Measurements from ENCODE around the gene MED9. TPM values are rescaled to one million over a fixed set of nuclear protein-coding genes. Genes with fewer than 3 reads are reported as not detected.

MED9 gene
- total RNA-seq, 2 experiments from 2014 or later = 17.8 to 20.6 TPM

DNA sequence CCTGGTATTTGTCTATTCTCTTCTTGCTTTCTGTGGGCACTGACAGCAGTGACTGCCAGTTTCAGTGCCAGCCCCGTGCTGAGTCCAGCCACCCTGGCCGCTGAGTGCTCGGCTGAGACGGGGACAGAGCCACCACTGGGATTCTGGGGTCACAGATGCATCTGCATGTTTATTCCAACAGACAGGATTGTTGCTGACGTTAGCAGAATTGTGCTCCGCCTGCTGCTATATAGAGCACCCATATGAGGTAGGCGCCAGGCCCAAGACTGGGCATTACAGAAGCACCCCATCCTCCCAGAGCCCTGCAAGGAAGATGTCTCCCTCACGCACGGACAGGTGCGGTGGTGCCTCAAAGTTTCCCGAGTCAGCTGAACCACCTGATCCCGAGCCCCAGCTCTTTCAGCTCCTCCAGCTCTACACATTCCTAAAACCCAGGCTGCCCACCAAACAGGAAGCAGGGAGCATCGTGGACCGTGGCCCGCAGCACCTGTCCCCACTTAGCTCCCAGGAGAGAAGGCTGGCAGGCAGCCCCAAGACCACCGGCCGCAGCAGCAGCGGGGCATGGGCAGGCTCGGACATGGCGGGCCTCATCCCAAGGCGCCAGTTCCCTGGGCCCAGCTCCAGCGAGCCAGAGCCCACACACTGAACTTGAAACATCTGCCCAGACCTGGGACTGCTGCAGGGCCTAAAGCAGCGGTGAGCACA lies 64.3 kb downstream of the MED9 start:
- Mint-ChIP-seq H3K27me3 (no peaks in the 10 kb centered on the region), H3K27ac (no peak overlapping the region), H3K4me1 (no peaks in the 10 kb centered on the region), H3K36me3 (no peaks in the 10 kb centered on the region), H3K4me3 (no peak overlapping the region), H3K9me3 (no peaks in the 10 kb centered on the region)
- ATAC-seq (ENCODE audit: low read depth) = no peak
- POLR2A ChIA-PET = no interaction called here
- DNase-seq = no peak

DNA sequence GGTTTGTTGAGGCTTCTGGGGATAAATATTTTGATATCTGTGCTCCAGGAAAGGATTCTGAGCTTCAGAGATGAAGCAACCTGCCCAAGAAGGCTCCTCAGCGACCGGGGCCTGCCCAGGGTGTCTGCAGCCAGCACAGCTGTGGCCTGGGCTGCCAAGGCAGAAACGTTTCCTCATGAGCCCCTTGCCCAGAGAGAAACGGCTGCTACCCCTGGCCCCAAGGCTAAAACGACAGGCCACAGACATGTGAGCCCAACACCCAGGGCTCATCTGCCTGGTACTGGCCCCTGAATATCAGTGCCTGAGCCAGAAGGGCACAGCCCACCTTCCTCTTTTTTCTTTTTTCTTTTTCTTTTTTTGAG lies 64.8 kb downstream of the MED9 start:
- no peaks in the 10 kb centered on the region for H3K27me3 Mint-ChIP-seq
- H3K4me3 Mint-ChIP-seq = no peak overlapping the region
- H3K9me3 Mint-ChIP-seq = no peaks in the 10 kb centered on the region
- DNase-seq (no peak), ATAC-seq (ENCODE audit: low read depth) (no peak)
- POLR2A ChIA-PET = no interaction called here
- no peaks in the 10 kb centered on the region for H3K36me3 Mint-ChIP-seq
- no peak overlapping the region for H3K27ac Mint-ChIP-seq
- no peaks in the 10 kb centered on the region for H3K4me1 Mint-ChIP-seq

Other genes with a start within 250 kb of the MED9 start
- 10 to 100 TPM; 49.2 to 53.0 TPM for gene FLCN, start 239.8 kb upstream of the MED9 start, total RNA-seq
- 10 to 100 TPM; 79.5 to 85.4 TPM for gene COPS3, start 195.8 kb upstream of the MED9 start, total RNA-seq
- 10 to 100 TPM in 1 of 2 experiments, 1 to 10 TPM in 1; 7.4 to 10.2 TPM for gene NT5M, start 173.6 kb upstream of the MED9 start, total RNA-seq
- 1 to 10 TPM; 1.3 to 2.3 TPM for gene RASD1, start 19.4 kb downstream of the MED9 start, total RNA-seq
- 10 to 100 TPM; 13.1 to 13.9 TPM for gene PEMT, start 114.7 kb downstream of the MED9 start, total RNA-seq
- gene RAI1, start 204.5 kb downstream of the MED9 start, total RNA-seq = 10 to 100 TPM; 25.0 to 25.5 TPM

Data from activated naive CD8-positive, alpha-beta T cell treated with anti-CD3 and anti-CD28 coated beads, Interleukin-2, amount 10 ng/mL, durations not matched to agents 7 days and 5 days (primary cell).